IPS-20b (cell line): Measurements from ENCODE around the gene KLHL9.

Source experiments
- H3K27ac ChIP-seq: one replicate; pipeline ENCODE4 v1.5.1; 2013; ENCODE audit warnings: low read length
- H3K27me3 ChIP-seq: 2 replicates; pipeline ENCODE4 v1.6.1; 2013; ENCODE audit warnings: mild to moderate bottlenecking, low read length, inconsistent platforms; ENCODE audit not compliant: insufficient read depth
- H3K36me3 ChIP-seq: 2 replicates; pipeline ENCODE4 v1.6.1; 2013; ENCODE audit warnings: low read depth, mild to moderate bottlenecking, inconsistent platforms, low read length, moderate library complexity; ENCODE audit not compliant: insufficient read depth
- H3K4me1 ChIP-seq: 2 replicates; pipeline ENCODE4 v1.6.1; 2013; ENCODE audit warnings: mild to moderate bottlenecking, control low read depth, inconsistent platforms, low read length, moderate library complexity; ENCODE audit not compliant: insufficient read depth
- H3K4me3 ChIP-seq: 2 replicates; pipeline ENCODE4 v1.5.1; 2013; ENCODE audit warnings: mild to moderate bottlenecking, low read length, inconsistent platforms
- H3K9ac ChIP-seq: 2 replicates; pipeline ENCODE4 v1.6.1; 2013; ENCODE audit warnings: low read depth, mild to moderate bottlenecking, inconsistent platforms, low read length, moderate library complexity
- H3K9me3 ChIP-seq: 2 replicates; pipeline ENCODE4 v1.6.1; 2013; ENCODE audit warnings: mild to moderate bottlenecking, low read depth, low read length, inconsistent platforms; ENCODE audit not compliant: insufficient read depth

Gene KLHL9

GRCh38 chr9:21340735-21341134, 5.5 kb upstream of the KLHL9 start:
- Histone ChIP-seq H3K9me3 (no peaks in the 10 kb centered on the region), H3K27ac (no peak overlapping the region), H3K36me3 (no peaks in the 10 kb centered on the region), H3K4me3 (no peak overlapping the region), H3K27me3 (no peaks in the 10 kb centered on the region), H3K9ac (no peak overlapping the region), H3K4me1 (peaks cover 2% of the 10 kb centered on the region; the same call in 1 of the 2 replicates)

GRCh38 chr9:21336457-21336856, 1.3 kb upstream of the KLHL9 start:
- Histone ChIP-seq H3K4me3 (no peak overlapping the region), H3K9ac (no peak overlapping the region), H3K36me3 (peaks cover 8% of the 10 kb centered on the region; the same call in 1 of the 2 replicates), H3K4me1 (peaks cover 9% of the 10 kb centered on the region; the same call in 1 of the 2 replicates), H3K9me3 (no peaks in the 10 kb centered on the region), H3K27me3 (no peaks in the 10 kb centered on the region), H3K27ac (no peak overlapping the region)

GRCh38 chr9:21333226-21333625, 2.0 kb downstream of the KLHL9 start:
- no peak overlapping the region for H3K9ac ChIP-seq
- no peaks in the 10 kb centered on the region for H3K27me3 ChIP-seq
- peaks cover 14% of the 10 kb centered on the region; the same call in 1 of the 2 replicates for H3K36me3 ChIP-seq
- H3K4me3 ChIP-seq: no peak overlapping the region
- peaks cover 9% of the 10 kb centered on the region; the same call in 1 of the 2 replicates for H3K4me1 ChIP-seq
- no peaks in the 10 kb centered on the region for H3K9me3 ChIP-seq
- H3K27ac ChIP-seq: no peak overlapping the region

GRCh38 chr9:21331676-21332402, 3.4 kb downstream of the KLHL9 start:
- no peak overlapping the region for H3K9ac ChIP-seq
- H3K27me3 ChIP-seq: no peaks in the 10 kb centered on the region
- H3K4me3 ChIP-seq: 0 out of 2 replicates have a peak overlapping the region, but pooled peaks have one; percentile 6
- peaks cover 14% of the 10 kb centered on the region; the same call in 1 of the 2 replicates for H3K36me3 ChIP-seq
- no peaks in the 10 kb centered on the region for H3K9me3 ChIP-seq
- H3K27ac ChIP-seq: no peak overlapping the region
- H3K4me1 ChIP-seq: peaks cover 9% of the 10 kb centered on the region; the same call in 1 of the 2 replicates

GRCh38 chr9:21326526-21327139, 8.6 kb downstream of the KLHL9 start:
- Histone ChIP-seq H3K27ac (no peak overlapping the region), H3K27me3 (no peaks in the 10 kb centered on the region), H3K4me3 (no peak overlapping the region), H3K4me1 (no peaks in the 10 kb centered on the region), H3K9me3 (no peaks in the 10 kb centered on the region), H3K36me3 (peaks cover 6% of the 10 kb centered on the region; the same call in 1 of the 2 replicates), H3K9ac (no peak overlapping the region)

- no peak overlapping the region for H3K4me3 ChIP-seq
- H3K4me1 ChIP-seq: no peaks in the 10 kb centered on the region
- no peak overlapping the region for H3K9ac ChIP-seq
- H3K27ac ChIP-seq: no peak overlapping the region
- H3K9me3 ChIP-seq: no peaks in the 10 kb centered on the region
- no peaks in the 10 kb centered on the region for H3K27me3 ChIP-seq
- H3K36me3 ChIP-seq: no peaks in the 10 kb centered on the region
These were observed 11.2 kb downstream of the KLHL9 start for GRCh38 chr9:21324047-21324446.

- Histone ChIP-seq H3K27me3 (no peaks in the 10 kb centered on the region), H3K9ac (no peak overlapping the region), H3K4me3 (no peak overlapping the region), H3K4me1 (no peaks in the 10 kb centered on the region), H3K36me3 (no peaks in the 10 kb centered on the region), H3K9me3 (no peaks in the 10 kb centered on the region), H3K27ac (no peak overlapping the region)
These were observed 12.2 kb downstream of the KLHL9 start for GRCh38 chr9:21322911-21323461.

- Histone ChIP-seq H3K27me3 (no peaks in the 10 kb centered on the region), H3K4me3 (no peak overlapping the region)
These were observed 14.7 kb downstream of the KLHL9 start for GRCh38 chr9:21320465-21320864.

GRCh38 chr9:21317956-21318923, 17.0 kb downstream of the KLHL9 start:
- Histone ChIP-seq H3K36me3 (no peaks in the 10 kb centered on the region), H3K4me3 (no peak overlapping the region), H3K27ac (no peak overlapping the region), H3K4me1 (no peaks in the 10 kb centered on the region), H3K27me3 (no peaks in the 10 kb centered on the region), H3K9me3 (no peaks in the 10 kb centered on the region), H3K9ac (no peak overlapping the region)

More at GRCh38 chr9:21320465-21320864, 14.7 kb downstream of the KLHL9 start:
- Histone ChIP-seq H3K27ac (no peak overlapping the region), H3K4me1 (no peaks in the 10 kb centered on the region), H3K9ac (no peak overlapping the region), H3K9me3 (no peaks in the 10 kb centered on the region), H3K36me3 (no peaks in the 10 kb centered on the region)

GRCh38 chr9:21316860-21317259, 18.3 kb downstream of the KLHL9 start:
- Histone ChIP-seq H3K36me3 (no peaks in the 10 kb centered on the region), H3K27ac (no peak overlapping the region), H3K9ac (no peak overlapping the region), H3K27me3 (no peaks in the 10 kb centered on the region), H3K4me3 (no peak overlapping the region), H3K9me3 (no peaks in the 10 kb centered on the region), H3K4me1 (no peaks in the 10 kb centered on the region)
